DND-41 (cell line): ENCODE results near the gene CLEC12A.

ENCODE experiments used
- EZH2 ChIP-seq: IDR thresholded peaks from 3 replicates; pipeline ENCODE4 v1.6.1; 2012; ENCODE audit warnings: borderline replicate concordance, low read depth, mild to moderate bottlenecking, moderate library complexity, low read length, inconsistent platforms; ENCODE audit not compliant: severe bottlenecking
- TF ChIP-seq, protein P1 (sequence below): IDR thresholded peaks from 2 replicates; pipeline ENCODE4 v1.5.1; 2012; ENCODE audit warnings: borderline replicate concordance, low read length, moderate library complexity, mild to moderate bottlenecking; ENCODE audit not compliant: poor library complexity, severe bottlenecking; ENCODE audit errors: extremely low read depth

DNA sequence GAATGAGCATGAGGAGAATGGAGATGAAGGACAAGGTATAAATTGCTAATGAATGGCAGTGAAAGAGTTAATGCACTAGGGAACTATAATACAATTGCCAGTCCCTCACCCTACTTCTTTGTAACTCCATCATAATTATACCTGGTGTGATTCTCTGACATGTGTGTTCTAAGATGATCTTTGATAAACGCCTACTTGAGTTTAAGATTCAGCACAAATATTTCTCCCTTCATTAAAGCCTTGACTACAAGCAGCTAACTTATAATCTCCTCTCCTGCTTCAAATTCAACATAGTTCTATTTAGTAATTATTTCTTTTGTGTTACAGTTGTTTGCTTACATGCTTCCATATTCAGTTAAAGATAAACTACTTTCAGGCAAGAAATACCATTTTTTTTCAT is 29.4 kb upstream of the CLEC12A start:
- TF ChIP-seq, protein P1, sequence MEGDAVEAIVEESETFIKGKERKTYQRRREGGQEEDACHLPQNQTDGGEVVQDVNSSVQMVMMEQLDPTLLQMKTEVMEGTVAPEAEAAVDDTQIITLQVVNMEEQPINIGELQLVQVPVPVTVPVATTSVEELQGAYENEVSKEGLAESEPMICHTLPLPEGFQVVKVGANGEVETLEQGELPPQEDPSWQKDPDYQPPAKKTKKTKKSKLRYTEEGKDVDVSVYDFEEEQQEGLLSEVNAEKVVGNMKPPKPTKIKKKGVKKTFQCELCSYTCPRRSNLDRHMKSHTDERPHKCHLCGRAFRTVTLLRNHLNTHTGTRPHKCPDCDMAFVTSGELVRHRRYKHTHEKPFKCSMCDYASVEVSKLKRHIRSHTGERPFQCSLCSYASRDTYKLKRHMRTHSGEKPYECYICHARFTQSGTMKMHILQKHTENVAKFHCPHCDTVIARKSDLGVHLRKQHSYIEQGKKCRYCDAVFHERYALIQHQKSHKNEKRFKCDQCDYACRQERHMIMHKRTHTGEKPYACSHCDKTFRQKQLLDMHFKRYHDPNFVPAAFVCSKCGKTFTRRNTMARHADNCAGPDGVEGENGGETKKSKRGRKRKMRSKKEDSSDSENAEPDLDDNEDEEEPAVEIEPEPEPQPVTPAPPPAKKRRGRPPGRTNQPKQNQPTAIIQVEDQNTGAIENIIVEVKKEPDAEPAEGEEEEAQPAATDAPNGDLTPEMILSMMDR = no peak
- TF ChIP-seq EZH2 = no peak
